Measurements from ENCODE around the gene SCP2. TPM values are rescaled to one million over a fixed set of nuclear protein-coding genes. Genes with fewer than 3 reads are reported as not detected.

Gene SCP2
- total RNA-seq, 1 donor from 2014 or later, result 89.8 TPM

- H4K20me1 ChIP-seq (ENCODE audit: insufficient read depth, low read length), result no peaks in the 10 kb centered on the region
- FAIRE-seq (no peak), DNase-seq (ENCODE audit: low read depth) (no peak)
- no peaks in the 10 kb centered on the region for H3K9me3 ChIP-seq (ENCODE audit: insufficient read depth, low read depth, low read length)
- Mint-ChIP-seq H3K27me3 (ENCODE audit: low read depth, unreplicated experiment) (peaks cover 36% of the 10 kb centered on the region), H3K36me3 (ENCODE audit: low read depth, unreplicated experiment) (no peaks in the 10 kb centered on the region), H3K4me3 (ENCODE audit: unreplicated experiment) (no peak overlapping the region), H3K9me3 (ENCODE audit: unreplicated experiment) (no peaks in the 10 kb centered on the region), H3K4me1 (ENCODE audit: low read depth, unreplicated experiment) (no peaks in the 10 kb centered on the region), H3K27ac (ENCODE audit: unreplicated experiment) (no peak overlapping the region)
- no peak for TF ChIP-seq EZH2 (IDR thresholded peaks at IDR 0.05; ENCODE audit: insufficient read depth, low read length)
- TF ChIP-seq, protein P1, sequence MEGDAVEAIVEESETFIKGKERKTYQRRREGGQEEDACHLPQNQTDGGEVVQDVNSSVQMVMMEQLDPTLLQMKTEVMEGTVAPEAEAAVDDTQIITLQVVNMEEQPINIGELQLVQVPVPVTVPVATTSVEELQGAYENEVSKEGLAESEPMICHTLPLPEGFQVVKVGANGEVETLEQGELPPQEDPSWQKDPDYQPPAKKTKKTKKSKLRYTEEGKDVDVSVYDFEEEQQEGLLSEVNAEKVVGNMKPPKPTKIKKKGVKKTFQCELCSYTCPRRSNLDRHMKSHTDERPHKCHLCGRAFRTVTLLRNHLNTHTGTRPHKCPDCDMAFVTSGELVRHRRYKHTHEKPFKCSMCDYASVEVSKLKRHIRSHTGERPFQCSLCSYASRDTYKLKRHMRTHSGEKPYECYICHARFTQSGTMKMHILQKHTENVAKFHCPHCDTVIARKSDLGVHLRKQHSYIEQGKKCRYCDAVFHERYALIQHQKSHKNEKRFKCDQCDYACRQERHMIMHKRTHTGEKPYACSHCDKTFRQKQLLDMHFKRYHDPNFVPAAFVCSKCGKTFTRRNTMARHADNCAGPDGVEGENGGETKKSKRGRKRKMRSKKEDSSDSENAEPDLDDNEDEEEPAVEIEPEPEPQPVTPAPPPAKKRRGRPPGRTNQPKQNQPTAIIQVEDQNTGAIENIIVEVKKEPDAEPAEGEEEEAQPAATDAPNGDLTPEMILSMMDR (IDR thresholded peaks at IDR 0.05; ENCODE audit: insufficient read depth, low read depth, low read length), result no peak
- H3K9ac ChIP-seq (ENCODE audit: low read length), result no peak overlapping the region
- no peak overlapping the region for H3K4me3 ChIP-seq (ENCODE audit: insufficient read depth, low read depth, low read length)
- peaks cover 3% of the 10 kb centered on the region for H3K27me3 ChIP-seq (ENCODE audit: insufficient read depth, low read length)
- no peaks in the 10 kb centered on the region for H3K4me1 ChIP-seq (ENCODE audit: insufficient read depth, low read length)
- H2AFZ ChIP-seq (ENCODE audit: low read depth, low read length), result no peak overlapping the region
- H3K27ac ChIP-seq (ENCODE audit: low read depth, low read length), result no peak overlapping the region
- no peak overlapping the region for H3K4me2 ChIP-seq (ENCODE audit: low read length)
- H3K79me2 ChIP-seq (ENCODE audit: insufficient read depth, low read length), result no peaks in the 10 kb centered on the region
- H3K36me3 ChIP-seq (ENCODE audit: insufficient read depth, low read length), result no peaks in the 10 kb centered on the region
These were observed 142.7 kb downstream of the SCP2 start for GRCh38 chr1:53069663-53070327.

- Mint-ChIP-seq H3K27ac (ENCODE audit: unreplicated experiment) (no peak overlapping the region), H3K4me3 (ENCODE audit: unreplicated experiment) (no peak overlapping the region), H3K4me1 (ENCODE audit: low read depth, unreplicated experiment) (no peaks in the 10 kb centered on the region), H3K9me3 (ENCODE audit: unreplicated experiment) (no peaks in the 10 kb centered on the region), H3K36me3 (ENCODE audit: low read depth, unreplicated experiment) (peaks cover 3% of the 10 kb centered on the region), H3K27me3 (ENCODE audit: low read depth, unreplicated experiment) (peaks cover 32% of the 10 kb centered on the region)
- no peak overlapping the region for H3K4me3 ChIP-seq (ENCODE audit: insufficient read depth, low read depth, low read length)
- no peak overlapping the region for H3K9ac ChIP-seq (ENCODE audit: low read length)
- no peaks in the 10 kb centered on the region for H3K9me3 ChIP-seq (ENCODE audit: insufficient read depth, low read depth, low read length)
- no peak overlapping the region for H3K27ac ChIP-seq (ENCODE audit: low read depth, low read length)
- H3K4me1 ChIP-seq (ENCODE audit: insufficient read depth, low read length), result no peaks in the 10 kb centered on the region
- FAIRE-seq (no peak), DNase-seq (ENCODE audit: low read depth) (no peak)
- H4K20me1 ChIP-seq (ENCODE audit: insufficient read depth, low read length), result no peaks in the 10 kb centered on the region
- TF ChIP-seq, protein P1 (IDR thresholded peaks at IDR 0.05; ENCODE audit: insufficient read depth, low read depth, low read length), result no peak
- TF ChIP-seq EZH2 (IDR thresholded peaks at IDR 0.05; ENCODE audit: insufficient read depth, low read length), result no peak
- H3K36me3 ChIP-seq (ENCODE audit: insufficient read depth, low read length), result no peaks in the 10 kb centered on the region
- no peak overlapping the region for H2AFZ ChIP-seq (ENCODE audit: low read depth, low read length)
- no peaks in the 10 kb centered on the region for H3K79me2 ChIP-seq (ENCODE audit: insufficient read depth, low read length)
- H3K27me3 ChIP-seq (ENCODE audit: insufficient read depth, low read length), result peaks cover 3% of the 10 kb centered on the region
- H3K4me2 ChIP-seq (ENCODE audit: low read length), result no peak overlapping the region
These were observed 143.5 kb downstream of the SCP2 start for GRCh38 chr1:53070621-53071020.

- Histone ChIP-seq H3K4me3 (ENCODE audit: insufficient read depth, low read depth, low read length) (no peak overlapping the region), H3K9me3 (ENCODE audit: insufficient read depth, low read depth, low read length) (no peaks in the 10 kb centered on the region), H3K4me1 (ENCODE audit: insufficient read depth, low read length) (no peaks in the 10 kb centered on the region), H3K27me3 (ENCODE audit: insufficient read depth, low read length) (peaks cover 3% of the 10 kb centered on the region), H3K36me3 (ENCODE audit: insufficient read depth, low read length) (no peaks in the 10 kb centered on the region), H3K79me2 (ENCODE audit: insufficient read depth, low read length) (no peaks in the 10 kb centered on the region), H3K27ac (ENCODE audit: low read depth, low read length) (no peak overlapping the region), H4K20me1 (ENCODE audit: insufficient read depth, low read length) (no peaks in the 10 kb centered on the region), H3K9ac (ENCODE audit: low read length) (no peak overlapping the region), H3K4me2 (ENCODE audit: low read length) (no peak overlapping the region), H2AFZ (ENCODE audit: low read depth, low read length) (no peak overlapping the region)
- H3K9me3 Mint-ChIP-seq (ENCODE audit: unreplicated experiment), result no peaks in the 10 kb centered on the region
- FAIRE-seq (no peak), DNase-seq (ENCODE audit: low read depth) (no peak)
- H3K27ac Mint-ChIP-seq (ENCODE audit: unreplicated experiment), result no peak overlapping the region
- H3K36me3 Mint-ChIP-seq (ENCODE audit: low read depth, unreplicated experiment), result peaks cover 3% of the 10 kb centered on the region
- TF ChIP-seq, protein P1 (IDR thresholded peaks at IDR 0.05; ENCODE audit: insufficient read depth, low read depth, low read length), result no peak
- no peak overlapping the region for H3K4me3 Mint-ChIP-seq (ENCODE audit: unreplicated experiment)
- H3K4me1 Mint-ChIP-seq (ENCODE audit: low read depth, unreplicated experiment), result no peaks in the 10 kb centered on the region
- H3K27me3 Mint-ChIP-seq (ENCODE audit: low read depth, unreplicated experiment), result peaks cover 30% of the 10 kb centered on the region
These were observed 144.2 kb downstream of the SCP2 start for GRCh38 chr1:53071167-53071865.

All from astrocyte (in vitro differentiated cells and primary cell).